HG02970 (cell line): ENCODE data around the gene ASTN2.
"Not testable (repeated sequence)": the region's sequence is repeated elsewhere in the genome, so short reads cannot be mapped to it uniquely, and the experiment has no call there.

ENCODE experiments used
- ATAC-seq: cut with Tn5 transposase; IDR thresholded peaks from one replicate; pipeline ENCODE4 v1.9.1; 2021; ENCODE audit warnings: mild to moderate bottlenecking, moderate library complexity, moderate number of reproducible peaks; ENCODE audit not compliant: unreplicated experiment, low FRiP score

Gene ASTN2

DNA sequence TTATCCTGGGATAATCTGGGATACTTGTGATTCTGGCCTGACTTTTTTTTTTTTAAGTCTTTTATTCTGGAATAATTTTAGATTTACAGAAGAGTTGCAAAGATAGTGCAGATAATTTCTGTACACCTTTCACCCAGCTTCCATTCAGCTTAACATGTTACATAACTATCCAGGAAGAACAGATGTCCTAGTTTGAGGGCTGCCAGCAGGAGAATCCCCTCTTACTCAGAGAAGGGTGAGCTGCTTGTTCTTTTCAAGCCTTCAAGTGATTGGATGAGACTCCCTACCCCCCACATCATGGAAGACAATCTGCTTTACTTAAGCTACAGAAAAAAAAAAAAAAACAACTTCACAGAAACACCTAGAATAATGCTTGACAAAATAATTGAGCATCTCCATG is 473.6 kb downstream of the ASTN2 start:
- ATAC-seq = no peak

DNA sequence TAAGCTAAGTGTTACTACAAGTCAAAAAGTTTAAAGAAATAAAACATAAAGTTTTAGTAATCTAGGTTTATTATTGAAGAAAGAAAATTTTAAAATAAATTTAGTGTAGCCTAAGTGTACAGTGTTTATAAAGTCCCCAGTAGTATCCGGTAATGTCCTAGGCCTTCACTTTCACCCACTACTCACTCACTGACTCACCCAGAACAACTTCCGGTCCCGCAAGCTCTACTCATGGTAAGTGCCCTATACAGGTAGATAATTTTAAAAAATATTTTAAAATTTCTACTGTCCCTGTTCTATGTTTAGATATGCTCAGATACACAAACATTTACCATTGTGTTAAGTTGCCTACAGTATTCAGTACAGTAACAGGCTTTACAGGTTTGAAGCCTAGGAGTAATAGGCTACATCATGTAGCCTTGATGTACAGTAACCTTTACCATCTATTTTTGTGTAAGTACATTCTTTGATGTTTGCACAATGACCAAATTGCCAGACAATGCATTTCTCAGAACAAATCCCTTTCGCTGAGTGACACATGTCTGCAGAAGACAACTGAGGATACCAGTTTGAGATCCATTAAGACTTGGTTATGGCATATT is 474.1 kb downstream of the ASTN2 start:
- no peak for ATAC-seq

DNA sequence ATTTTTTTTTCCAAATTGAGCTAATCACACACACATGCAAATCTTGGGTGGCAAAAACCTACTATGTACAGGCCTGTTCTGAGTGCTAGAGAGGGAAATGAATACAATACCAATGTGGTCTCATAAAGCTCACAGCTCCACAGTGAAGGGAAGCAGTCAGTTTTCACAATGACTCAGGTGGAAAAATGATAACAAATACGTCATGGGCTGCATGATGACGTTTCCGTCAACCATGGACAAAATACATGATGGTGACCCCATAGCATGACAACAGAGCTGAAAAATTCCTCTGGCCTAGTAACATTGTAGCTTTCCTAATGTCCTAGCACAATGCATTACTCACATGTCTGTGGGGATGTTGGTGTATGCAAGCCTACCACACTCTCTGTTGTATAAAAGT is 475.2 kb downstream of the ASTN2 start:
- no peak for ATAC-seq

DNA sequence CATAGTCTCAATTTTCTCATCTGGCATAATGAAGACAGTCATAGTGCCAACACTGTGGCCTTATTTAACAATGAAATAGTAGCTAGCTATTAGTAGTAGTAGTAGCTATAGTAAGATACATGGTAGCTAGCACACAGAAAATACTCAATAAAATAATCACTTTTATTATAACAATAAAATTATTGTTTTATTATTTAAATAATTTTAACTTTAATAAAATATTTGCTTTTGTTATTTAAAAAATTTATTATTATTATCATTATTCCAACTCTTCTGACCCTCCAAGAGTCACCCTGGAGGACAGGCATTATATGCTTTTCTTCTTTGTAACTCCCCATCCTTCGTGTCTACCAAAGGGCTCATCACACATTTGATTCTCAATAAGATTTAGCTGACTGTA is 475.7 kb downstream of the ASTN2 start:
- no peak for ATAC-seq

DNA sequence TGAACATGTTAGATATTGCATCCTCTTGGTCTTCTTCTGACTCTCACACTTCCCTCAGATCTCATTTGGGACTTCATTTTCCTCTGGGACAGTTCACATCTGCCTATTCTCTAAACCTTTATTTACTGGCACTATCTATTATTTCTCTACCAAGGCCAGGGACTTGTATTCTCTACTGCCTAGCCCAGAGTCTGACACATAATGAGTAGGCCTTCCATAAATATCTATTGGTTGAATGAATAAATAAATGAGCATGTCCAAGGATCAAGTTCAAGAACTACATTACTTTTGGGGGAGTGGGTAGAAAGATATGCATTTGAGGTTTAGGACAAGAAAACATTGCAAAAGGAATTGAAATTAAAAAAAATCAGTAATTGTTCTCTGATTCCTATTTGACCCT is 477.5 kb downstream of the ASTN2 start:
- ATAC-seq = no peak

DNA sequence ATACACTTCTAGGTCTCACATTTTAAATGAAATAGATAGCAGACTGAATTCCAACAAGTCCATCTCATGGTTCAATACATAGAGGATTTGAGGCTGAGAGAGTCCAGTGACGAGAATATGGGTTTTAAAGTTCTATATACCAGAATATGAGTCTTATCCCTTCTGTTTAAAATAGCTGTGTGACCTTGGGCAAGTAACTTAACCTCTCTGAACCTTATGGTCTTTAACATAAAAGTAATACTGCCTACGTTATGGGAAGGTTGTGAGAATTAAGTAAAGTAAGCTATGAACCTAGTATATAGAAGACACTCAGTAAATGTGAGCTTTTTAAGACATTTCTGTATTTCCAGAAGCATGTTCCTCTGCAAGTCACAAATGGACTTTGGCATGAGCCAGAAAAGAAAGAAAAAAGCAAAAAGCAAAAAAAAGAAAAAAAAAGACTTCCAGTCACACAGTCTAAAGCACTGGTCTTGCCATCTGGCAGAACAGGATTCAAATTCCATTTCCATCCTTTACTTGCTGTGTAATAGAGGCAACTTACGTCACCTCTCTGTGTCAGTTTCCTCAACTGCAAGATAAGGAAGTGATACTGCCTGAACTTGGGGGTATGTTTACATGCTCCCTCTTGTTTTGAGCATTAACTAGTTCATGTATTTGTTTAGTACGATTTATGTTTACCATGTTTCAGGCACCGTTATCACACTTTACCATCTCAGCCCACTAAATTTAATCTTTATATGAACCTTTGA is 479.5 kb downstream of the ASTN2 start:
- no peak for ATAC-seq

DNA sequence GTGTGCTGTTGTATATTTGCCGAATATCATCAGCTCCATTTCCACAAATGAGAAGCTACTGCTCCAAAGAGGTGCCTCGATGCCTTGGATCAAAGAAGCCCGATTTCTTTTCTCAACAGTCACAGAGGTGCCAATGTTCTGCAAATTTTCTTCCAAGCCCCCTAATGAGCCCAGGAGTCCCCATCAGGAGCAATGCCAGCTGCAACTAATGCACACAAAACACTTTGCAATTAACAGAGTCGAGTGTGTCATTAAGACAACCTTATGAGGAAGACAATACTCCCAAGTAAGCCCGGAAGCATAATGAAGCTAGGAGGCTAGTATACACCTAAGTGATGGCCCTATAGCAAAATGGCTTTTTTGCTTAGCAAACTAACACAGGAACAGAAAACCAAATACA is 480.7 kb downstream of the ASTN2 start:
- no peak for ATAC-seq

DNA sequence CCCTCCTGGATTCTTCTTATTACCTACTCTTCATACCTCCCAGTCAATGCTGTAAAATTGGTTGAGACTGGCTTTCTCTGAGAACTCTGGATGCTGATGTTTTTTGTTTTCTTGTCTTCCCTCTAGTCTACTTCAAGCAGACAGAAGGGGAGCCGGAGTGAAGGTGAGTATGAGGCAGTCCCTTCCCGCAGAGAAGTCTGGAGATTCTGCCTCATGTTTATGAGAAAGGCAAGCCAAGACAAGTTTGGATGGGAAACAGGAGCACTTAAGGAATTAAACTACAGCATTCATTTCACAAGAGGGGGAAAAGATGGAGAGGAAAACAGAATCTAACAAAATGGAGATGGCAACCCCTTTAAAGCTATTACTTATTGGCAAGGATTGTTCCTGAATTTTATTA is 481.6 kb downstream of the ASTN2 start:
- ATAC-seq = no peak

DNA sequence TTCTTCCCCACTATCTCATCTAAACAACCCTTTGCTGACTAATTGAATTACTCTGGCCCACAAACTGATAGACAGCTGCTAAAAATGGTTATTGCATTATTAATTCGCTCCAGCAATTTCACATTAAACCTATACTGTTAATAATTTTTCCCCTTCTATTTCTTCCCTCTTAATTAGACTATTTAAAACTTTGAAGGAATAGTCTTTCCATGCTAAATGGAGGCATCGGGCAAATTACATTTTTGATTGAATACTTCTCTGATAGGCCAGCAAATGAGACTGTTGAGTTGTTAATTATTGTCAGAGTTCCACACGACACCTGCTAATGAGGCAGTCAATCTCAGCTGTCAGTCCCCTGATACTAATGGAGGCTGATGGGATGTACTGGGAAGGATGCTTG is 485.2 kb downstream of the ASTN2 start:
- no peak for ATAC-seq

DNA sequence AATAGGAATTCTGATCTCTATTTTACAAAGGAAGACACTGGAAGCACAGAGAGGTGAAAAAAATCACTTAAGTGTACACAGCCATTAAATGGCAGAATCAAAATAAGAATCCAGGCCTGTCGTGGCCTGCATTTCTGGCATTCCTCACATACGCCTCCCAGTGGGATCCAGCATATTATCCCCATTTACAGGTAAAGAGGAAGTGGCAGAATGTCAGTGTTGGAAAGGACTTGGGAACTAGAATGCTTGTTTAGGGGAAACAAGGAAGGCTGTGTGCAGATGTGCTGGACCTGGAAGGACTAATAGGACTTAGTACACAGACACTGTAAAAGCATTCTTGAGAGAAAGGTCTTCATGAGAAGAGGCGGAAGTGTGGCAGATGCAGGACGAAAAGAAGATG is 486.0 kb downstream of the ASTN2 start:
- no peak for ATAC-seq

DNA sequence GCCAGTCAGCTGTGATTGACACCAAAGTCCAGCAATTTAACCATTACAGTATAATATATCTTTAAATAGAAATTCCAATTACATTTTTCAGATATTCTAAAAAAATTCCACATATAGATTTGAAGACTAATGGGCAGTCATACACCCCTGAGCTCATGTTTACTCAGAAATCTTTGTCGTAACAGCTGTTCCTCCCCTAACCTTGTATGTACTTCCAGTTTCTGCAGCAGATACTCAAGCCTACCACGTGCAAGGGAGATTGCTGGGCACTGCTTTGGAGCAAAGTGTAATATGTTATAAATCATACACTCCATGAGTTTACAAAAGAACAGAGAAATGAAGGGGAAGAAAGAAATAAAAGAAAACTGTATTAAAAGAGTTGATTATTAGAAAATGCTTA is 486.6 kb downstream of the ASTN2 start:
- no peak for ATAC-seq

DNA sequence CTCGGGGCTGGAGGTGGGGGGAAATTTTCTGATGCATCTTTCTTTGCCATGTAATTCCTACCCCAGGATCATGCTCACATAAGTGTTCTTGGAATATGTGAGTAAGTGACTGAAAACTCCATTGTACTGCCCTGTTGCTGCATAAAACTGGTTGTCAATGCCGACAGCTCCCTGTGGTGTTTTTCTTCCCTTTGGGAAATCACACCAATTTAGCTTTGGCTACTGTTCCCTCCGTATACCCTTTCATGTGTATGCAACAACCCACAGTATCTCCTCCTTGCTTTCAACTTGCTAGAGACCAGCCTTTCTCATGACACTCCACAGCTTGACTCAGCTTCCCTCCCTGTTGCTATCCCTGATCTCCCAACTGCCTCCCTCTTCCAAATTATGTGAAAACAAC is 487.1 kb downstream of the ASTN2 start:
- no peak for ATAC-seq

DNA sequence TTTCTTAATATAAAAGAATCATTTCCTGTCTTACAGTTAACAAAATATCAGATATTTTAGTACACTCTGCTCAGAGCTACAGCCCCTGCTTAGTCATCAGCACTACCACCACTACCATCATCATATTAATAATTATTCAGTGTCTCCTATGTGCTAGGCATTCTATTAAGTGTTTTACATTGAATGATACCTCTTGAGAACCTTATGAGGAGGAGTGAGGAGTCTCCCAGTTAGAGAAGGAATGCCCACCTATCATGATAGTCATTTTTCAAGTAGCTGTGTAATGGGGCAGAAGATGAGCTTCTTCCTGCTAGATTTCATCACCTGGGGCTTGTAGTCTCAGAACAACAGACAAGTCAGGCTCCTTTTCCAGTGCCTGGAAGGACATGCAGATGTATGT is 489.7 kb downstream of the ASTN2 start:
- no peak for ATAC-seq

DNA sequence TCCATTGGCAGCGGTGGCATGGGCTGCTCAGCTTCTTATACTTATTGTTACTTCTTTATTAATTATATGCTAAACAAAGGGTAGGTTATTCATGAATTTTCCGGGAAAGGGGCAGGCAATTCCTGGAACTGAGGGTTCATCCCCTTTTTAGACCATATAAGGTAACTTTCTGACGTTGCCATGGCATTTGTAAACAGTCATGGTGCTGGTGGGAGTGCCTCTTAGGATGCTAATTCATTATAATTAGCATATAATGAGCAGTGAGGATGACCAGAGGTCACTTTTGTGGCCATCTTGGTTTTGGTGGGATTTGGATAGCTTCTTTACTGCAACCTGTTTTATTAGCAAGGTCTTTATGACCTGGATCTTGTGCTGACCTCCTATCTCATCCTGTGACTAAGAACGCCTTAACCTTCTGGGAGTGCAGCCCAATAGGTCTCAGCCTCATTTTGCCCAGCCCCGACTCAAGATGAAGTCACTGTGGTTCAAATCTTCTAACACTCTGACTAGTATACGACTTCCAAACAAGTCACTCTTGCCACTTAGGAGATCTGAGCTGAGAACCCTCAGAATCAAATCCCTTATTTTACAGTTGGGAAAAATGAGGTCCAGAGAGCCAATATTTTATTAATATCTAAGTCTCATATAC is 490.3 kb downstream of the ASTN2 start:
- no peak for ATAC-seq

DNA sequence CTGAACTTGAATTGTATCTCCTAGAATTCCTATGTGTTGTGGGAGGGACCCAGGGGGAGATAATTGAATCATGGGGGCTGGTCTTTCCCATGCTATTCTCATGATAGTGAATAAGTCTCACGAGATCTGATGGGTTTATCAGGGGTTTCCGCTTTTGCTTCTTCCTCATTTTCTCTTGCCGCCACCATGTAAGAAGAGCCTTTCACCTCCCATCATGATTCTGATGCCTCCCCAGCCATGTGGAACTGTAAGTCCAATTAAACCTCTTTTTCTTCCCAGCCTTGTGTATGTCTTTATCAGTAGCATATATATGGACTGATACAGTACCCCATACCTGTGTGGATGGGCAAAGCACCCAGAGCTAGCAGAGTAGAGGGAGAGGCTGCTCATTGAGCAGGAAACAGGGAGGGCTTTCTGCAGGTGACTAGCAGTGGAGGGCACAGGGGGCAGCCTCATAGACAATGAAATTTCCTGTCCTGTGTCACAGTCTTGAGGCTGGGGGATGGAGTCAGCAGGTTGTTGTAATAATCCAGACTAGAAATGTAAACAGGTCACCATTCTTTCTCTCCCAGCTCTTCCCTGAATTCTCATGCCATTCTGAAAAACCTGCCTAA is 496.9 kb downstream of the ASTN2 start:
- not testable (repeated sequence) for ATAC-seq

DNA sequence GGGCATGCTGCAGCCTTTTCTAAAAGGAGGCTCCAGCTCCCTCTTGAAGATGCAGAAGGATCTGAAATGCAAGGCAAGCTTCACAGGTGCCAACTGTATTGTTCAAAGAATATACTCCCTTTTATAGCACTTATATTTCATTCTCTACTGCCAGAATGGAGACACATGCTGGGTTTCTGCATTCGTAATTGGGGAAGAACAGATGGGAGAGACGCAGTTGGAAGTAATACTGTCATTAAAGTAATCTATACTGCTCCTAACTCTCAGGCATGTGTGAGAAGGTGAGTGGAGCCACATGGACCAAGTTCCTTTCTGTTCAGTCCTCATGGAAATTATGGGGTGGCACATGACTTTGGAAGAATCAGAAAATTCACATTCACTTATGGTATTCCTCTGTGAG is 501.3 kb downstream of the ASTN2 start:
- no peak for ATAC-seq

DNA sequence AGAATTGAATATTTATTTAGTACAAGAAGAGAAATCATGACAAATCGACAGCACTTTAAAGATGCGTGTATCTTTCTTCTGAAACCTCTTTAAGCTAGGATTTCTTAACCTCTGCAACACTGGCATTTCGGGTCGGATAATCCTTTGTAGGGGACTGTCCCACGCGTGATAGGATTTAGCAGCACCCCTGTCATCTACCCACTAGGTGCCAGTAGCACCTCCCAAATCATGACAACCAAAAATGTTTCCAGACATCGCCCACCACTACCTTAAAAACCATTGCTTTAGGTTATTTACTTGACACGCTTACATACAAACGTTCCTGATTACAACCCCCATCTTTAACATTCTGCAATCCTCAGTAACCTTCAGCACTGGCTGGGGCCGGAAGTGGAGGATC is 504.7 kb downstream of the ASTN2 start:
- ATAC-seq = no peak

DNA sequence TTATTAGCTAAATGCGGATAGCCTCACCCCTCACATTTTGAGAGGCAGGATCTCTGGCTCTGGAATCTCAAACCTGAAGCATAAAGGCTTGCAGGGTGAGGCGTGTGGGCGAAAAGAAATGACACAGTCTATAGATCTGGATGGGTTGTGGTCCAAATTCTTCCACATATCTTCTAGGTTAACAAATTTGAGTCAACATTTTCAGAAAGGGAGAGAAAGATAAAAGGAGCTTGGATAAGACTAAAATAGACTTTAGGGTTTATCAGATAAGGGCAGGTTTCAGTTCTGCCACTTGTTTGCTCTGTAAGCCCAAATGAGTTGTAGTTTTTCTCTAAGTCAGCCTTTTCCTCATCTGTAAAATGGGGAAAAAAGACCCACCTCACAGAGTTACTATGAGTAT is 506.9 kb downstream of the ASTN2 start:
- ATAC-seq = no peak

DNA sequence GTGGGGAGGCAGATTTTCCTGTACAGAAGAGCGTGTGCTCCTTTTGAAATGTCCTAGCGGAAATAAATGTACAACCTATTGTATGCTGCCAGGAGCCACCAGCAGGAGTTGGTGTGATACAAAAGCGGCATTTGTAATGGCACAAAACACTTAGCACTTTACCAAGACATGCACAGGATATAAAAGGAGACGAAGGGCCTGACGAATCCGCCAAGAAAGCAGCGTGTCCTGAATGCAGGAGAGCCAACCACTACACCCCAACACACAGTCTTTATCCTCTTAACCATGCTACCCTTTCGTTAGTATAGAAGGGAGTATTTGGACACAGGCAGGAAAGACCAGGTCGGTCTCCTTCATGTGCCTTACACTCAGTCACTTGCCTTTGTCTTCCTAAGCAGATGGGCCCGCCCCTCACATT is 509.7 kb downstream of the ASTN2 start:
- no peak for ATAC-seq

DNA sequence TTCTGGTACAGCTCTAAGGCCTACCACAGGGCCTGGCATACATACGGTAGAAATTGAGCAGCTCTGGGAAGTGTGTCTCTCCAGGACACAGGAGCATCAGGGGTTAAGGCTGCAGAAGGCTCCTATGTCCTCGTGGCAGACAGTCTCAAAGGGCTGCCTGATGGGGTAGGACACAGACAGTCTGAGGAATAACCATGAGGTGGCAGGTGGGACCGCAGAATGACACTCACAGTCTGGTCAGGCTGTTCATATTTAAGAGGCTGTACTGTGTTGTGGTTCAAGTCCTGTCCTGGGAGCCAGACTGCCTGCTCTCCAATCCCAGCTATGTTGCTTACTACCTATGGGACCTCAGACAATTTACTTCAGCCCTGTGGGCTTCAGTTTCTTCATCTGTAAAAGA is 510.7 kb downstream of the ASTN2 start:
- no peak for ATAC-seq

DNA sequence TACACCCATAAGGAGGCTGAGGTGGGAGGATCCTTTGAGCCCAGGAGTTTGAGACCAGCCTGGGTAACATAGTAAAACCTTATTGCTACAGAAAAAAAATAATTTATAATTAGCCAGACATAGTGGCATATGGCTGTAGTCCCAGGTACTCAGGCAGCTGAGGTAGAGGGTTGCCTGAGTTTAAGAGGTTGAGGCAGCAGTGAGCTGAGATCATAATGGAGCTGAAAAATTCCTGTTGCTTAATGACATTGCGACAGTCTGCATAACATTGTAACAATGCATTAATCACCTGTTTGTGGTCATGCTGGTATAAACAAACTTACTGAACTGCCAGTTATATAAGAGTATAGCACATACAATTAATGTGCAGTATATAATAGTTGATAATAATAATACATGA is 513.6 kb downstream of the ASTN2 start:
- no peak for ATAC-seq

DNA sequence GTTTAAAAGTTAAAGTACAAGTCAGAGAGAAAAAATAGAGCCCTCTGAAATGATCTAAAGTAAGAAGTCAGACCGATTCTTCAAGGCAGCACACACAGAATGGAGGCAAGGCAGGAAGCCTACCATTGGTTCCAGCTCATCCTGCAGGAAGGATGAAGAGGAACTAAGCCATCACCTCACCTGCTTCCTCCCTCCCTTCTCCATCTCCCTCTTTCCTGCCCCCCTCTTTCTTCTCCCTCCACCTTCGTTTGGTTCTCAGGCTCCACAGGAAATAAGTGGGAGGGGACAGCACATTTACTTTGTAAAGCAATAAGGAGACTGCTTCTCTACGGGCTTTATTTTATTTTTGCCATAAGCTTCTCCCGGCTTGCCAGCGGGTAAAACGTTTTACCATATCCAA is 514.3 kb downstream of the ASTN2 start:
- ATAC-seq = no peak
